Caki2 (cell line): ENCODE data around the gene CROCC2. TPM values are rescaled to one million over a fixed set of nuclear protein-coding genes. Genes with fewer than 3 reads are reported as not detected.

Experiments
- DNase-seq: peaks from one replicate; pipeline ENCODE4 v3.0.0-alpha.2; 2015; ENCODE audit warnings: low read depth
- in situ Hi-C: cut with HindIII; loops from 2 replicates; pipeline ENCODE4 v1.10.0; 2016; ENCODE audit warnings: low sequenced_read_pairs, low pct_unique_long_range_greater_than_20kb, mixed read lengths
- total RNA-seq: library from RNA; depleted of rRNA; stranded (reverse); fragments of >200 nt; shearing (Covaris generic); gene quantifications from 2 replicates; pipeline ENCODE4 v1.2.3, GENCODE V29; 2014; ENCODE audit warnings: low replicate concordance

Gene CROCC2
- total RNA-seq, 1 experiment from 2014 or later, result not detected

GRCh38 chr2:240915526-240916341, 9.6 kb downstream of the CROCC2 start:
- in situ Hi-C loops, result no loop called here
- DNase-seq, result no peak

GRCh38 chr2:240916571-240917008, 10.5 kb downstream of the CROCC2 start:
- no peak for DNase-seq
- in situ Hi-C loops, result no loop called here

DNA sequence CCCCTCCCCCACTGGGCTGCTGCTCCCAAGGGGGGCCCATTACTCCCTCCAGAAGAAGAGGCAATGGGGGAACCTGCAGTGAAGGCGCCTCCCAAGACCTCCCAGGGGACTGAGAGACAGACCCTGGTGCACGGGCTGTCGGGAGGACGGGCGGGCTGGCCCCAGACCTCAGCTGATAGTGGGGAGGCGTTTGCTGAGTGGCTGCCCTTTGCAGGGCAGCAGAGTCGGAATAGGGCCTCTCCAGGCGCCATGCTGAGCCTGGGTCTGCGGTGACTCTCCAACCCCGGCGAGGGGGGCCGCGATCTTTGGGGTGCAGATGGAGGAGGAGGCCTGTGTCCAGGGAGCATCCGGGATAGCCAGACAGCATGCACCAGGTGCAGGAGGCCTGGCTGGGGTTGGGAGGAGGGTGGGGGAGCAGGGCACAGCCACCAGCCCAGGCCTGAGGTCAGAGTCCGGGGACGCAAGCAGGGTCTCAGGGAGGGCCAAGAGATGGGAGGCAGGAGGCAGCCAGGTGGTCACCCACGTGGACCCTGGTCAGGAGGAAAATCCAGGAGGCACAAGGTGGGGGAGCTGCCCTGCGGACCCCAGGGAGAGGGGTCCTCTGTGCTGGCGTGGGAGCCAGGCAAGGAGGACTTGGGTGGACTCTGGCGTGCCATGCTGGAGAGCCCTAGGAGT, 11.0 kb downstream of the CROCC2 start:
- in situ Hi-C loops, result no loop called here
- no peak for DNase-seq

GRCh38 chr2:240917684-240918257, 11.6 kb downstream of the CROCC2 start:
- no peak for DNase-seq
- in situ Hi-C loops, result no loop called here

DNA sequence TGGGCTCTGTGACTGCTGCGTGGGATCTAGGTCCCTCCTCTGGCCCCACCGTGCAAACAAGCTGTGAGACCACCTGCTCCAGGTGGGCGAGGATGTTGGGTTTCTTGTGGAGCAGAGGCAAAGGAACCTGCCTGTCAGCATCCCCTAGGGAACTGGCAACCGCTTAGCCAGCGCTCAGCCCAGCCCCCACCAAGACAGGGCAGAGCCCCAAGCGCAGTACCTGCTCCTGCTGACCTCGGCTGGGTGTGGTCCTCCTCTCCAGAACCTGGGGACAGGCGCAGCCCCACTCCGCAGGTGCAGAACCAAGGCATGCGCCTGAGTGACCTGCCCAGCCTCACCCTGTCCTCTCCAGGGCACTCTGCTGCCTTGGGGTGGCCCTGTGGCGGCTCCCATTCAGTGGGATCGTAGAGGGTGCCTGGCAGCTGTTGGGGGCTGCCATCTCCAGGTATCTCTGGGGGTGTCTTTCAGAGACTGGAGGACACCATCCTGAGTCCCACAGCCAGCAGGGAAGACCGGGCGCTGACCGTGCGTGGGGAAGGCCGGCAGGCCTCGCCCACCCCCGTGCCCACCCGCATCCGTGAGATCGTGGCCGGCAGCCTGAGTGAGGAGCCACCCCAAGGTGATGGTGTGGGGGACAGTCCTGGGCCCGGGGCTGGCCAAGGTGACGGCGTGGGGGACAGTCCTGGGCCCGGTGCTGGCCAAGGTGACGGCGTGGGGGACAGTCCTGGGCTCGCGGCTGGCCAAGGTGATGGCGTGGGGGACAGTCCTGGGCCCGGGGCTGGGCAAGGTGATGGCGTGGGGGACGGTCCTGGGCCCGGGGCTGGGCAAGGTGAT, 12.3 kb downstream of the CROCC2 start:
- DNase-seq, result no peak
- in situ Hi-C loops, result no loop called here

DNA sequence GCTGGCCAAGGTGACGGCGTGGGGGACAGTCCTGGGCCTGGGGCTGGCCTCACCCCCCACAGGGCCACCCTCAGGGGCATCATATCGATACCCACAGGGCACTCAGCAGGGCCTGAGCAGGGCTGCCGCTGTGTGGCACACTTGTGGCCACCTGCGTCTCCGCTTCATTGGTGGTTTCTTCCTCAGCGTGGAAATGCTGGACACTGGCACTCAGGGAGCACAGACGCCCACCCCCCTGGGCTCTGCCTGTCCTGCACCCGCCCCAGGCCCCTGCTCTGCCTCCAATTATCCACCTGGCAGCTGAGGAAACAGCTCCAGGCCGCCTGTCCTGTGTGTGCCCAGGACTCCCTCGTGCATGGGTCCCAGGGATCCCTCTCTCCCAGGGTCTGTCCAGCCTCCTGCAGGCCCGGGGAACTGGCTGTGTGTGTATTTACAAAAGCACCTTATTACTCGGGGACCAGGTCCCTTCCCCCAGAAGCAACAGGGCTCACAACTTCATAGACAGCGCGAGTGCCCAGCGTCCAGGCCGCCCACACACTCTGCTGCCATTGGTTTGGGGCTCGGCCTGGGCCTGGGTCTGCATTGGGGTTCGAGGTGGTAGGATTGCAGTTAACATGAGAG, 13.1 kb downstream of the CROCC2 start:
- in situ Hi-C loops, result no loop called here
- no peak for DNase-seq

GRCh38 chr2:240919786-240920782, 13.9 kb downstream of the CROCC2 start:
- no peak for DNase-seq
- in situ Hi-C loops, result no loop called here

DNA sequence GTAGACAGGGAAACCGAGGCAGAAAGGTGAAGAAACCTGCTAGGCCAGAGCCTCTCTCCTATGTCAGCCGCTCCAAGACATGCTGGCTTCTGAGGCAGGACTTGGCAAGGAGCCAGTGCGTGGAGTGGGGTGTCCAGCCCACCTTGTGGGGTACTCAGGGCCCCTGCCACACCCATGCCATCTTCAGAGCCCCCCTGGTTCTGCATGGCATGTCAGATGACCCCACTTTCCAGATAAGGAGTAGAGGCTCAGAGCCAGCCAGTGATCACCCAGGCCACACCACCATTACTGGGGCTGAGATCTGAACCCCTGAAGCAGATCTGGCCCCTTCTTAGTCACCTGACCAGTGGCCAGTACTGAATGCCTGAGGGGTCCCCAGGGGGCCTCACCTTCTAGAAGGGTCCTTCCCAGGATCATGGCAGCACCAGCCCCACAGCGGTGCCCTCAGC, 14.7 kb downstream of the CROCC2 start:
- in situ Hi-C loops, result no loop called here
- no peak for DNase-seq

DNA sequence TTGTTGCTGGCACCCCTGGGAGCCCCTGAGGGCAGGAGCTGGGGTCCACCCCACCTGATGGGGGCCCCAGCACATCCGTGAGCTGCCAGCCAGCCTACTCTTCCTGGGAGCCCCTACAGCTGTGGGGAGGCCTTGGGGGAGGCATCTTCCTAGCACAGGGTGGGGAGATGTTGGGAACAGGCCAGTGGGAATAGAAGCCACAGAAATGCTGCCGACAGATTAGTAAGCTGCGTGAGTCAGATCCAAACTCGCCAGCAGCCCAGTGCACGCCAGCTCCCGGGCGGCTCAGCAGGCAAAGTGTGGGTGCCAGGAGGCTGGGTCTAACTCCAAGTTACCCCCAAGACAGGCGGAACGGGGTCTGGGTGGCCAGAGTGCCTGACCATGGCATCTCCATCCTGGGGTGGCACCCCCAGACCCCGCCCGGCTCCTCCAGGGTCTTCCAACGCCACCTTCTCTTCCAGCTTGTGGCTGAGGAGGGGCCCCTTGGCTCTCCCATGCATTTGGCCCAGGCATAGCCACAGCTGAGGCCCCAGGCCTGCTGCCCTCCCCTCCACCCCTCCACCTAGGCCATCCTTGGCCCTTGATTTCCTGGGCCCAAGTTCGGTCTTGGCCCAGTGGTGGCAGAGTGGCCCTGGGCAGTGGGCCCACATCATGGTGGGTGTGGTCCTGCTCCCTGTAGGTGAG, 15.3 kb downstream of the CROCC2 start:
- in situ Hi-C loops, result no loop called here

DNA sequence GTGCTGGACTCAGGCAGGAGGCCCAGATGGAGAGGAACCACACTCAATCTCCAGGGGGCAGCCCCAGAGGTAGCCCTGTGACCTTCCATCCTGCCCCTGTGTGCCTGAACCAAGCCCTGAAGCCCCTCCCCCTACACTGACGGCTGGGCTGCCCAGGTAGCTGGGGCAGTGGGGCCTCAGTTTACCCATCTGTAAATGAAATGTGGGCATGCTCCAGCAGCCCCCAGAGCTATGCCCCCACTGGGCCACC, 15.8 kb downstream of the CROCC2 start:
- in situ Hi-C loops, result no loop called here
- DNase-seq, result no peak

More for the DNA sequence above, 15.3 kb downstream of the CROCC2 start:
- DNase-seq, result no peak

- in situ Hi-C loops, result no loop called here
- DNase-seq, result no peak
Observed at GRCh38 chr2:240922245-240922981, 16.3 kb downstream of the CROCC2 start.

DNA sequence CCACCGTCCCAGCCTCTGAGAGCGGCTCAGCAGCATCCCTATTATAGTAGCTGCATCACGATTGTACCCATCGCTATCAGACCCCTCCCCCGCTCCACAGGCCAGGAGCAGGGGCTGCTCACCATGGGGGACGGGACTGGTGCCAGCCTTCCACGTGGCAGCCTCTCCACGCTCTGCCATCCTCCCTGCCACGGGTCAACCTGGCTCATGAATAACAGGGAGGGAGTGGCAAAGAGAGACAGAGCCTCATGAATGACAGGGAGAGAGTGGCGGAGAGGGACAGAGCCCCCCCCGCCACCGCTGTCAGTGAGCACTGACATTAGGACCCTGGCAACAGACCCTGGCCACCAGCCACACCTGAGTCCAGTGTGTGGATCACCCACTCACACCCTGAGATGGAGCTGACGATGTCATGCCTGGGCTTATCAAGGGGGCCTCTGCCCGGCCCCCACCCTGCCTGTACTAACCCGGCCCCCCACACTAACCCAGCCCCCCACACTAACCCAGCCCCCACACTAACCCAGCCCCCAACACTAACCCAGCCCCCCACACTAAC, 16.9 kb downstream of the CROCC2 start:
- no peak for DNase-seq
- in situ Hi-C loops, result no loop called here

GRCh38 chr2:240925191-240925567, 19.0 kb downstream of the CROCC2 start:
- in situ Hi-C loops, result no loop called here
- no peak for DNase-seq

DNA sequence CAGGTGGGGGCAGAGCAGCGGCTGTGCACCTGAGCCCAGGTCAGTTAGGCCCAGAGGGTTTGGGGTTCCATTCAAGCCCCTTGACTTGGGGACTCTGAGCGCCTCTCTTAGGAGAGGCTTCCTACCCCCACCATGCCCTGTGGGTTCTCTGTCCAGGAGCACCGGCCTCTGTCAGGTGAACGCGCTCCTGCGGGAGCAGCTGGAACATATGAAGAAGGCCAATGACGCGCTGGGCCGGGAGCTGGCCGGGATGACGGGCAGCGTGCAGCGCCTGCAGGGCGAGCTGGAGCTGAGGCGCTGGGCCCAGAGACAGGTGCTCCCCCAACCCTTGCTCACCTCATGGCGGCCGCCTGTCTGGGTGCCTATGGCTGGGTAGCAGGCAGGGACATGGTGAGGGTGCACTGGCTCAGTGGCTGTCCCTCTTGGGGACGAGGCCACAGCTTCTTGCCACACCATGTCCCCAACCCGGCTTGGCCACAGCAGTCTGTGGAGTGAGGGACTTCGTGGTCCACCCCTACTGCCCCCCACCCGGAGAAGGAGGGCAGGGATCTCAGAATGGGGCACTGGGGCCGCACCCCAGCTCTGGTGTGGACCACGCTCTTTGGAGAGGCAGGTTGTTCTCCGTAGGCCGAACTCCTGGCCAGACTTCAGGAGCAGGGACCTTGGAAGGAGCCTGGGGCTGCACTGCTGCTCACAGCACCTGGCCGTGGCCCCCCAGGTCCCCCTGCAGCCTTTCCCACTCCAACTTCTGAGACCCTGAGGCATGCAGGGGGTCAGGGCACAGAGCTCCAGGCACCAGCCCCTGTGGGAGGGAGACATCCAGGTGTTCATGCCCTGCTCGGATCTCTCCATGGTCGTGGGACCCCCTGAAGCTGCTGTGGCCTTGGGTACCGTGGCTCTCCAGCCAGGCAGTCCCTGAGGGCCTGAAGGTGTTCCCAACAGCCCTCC, 19.7 kb downstream of the CROCC2 start:
- in situ Hi-C loops, result no loop called here
- no peak for DNase-seq
